Measurements from ENCODE around the gene AGO1. TPM values are rescaled to one million over a fixed set of nuclear protein-coding genes. Genes with fewer than 3 reads are reported as not detected.
A peak's percentile ranks its signal among the peaks of the same experiment; 100 is the strongest.

Gene AGO1
- total RNA-seq = 21.9 and 24.1 TPM in 2 replicates

DNA sequence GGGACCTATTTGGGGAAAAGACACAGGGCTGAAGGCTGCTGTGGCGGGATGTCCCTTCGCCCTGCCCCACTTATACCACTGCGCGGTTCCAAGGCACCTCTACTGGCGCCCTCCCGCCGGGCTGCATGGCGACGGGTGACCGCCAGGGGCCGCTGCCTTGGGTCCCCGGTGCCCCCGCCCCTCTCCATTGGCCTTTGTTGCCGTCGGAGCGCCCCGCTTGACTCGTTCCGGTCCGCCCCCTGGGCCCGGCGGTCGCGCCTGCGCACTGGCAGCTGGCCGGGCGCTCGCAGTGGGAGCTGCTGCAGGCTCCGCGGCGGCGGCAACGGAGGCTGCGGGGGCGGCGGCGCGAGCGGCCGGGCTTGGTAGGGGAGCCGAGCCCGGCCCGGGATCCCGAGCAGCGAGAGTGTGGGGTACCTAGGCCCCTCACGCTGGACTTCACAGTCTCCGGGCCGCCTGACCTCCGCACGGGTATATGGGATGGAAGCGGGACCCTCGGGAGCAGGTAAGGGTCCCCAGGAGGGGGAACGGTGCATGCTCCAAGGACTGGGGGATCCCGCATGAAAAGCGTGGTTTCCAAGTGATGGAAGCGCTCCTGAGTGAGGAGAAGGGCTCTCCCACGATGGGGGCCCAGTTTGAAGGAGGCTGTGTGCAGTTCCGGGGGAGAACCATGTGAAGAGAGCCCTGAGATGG lies at the start of gene AGO1:
Gene AGO1 (plus strand): TSS at position 265 of the 690 bp plus-strand sequence. CDS start 213 bp downstream, at position 478.
- no peaks in the 10 kb centered on the region for H3K36me3 ChIP-seq (ENCODE audit: control insufficient read depth, insufficient read depth, low read length)
- peak within 1 kb of the TSS; percentile 90 for H3K4me3 ChIP-seq (ENCODE audit: low read depth, low read length)
- TF ChIP-seq, protein P1, sequence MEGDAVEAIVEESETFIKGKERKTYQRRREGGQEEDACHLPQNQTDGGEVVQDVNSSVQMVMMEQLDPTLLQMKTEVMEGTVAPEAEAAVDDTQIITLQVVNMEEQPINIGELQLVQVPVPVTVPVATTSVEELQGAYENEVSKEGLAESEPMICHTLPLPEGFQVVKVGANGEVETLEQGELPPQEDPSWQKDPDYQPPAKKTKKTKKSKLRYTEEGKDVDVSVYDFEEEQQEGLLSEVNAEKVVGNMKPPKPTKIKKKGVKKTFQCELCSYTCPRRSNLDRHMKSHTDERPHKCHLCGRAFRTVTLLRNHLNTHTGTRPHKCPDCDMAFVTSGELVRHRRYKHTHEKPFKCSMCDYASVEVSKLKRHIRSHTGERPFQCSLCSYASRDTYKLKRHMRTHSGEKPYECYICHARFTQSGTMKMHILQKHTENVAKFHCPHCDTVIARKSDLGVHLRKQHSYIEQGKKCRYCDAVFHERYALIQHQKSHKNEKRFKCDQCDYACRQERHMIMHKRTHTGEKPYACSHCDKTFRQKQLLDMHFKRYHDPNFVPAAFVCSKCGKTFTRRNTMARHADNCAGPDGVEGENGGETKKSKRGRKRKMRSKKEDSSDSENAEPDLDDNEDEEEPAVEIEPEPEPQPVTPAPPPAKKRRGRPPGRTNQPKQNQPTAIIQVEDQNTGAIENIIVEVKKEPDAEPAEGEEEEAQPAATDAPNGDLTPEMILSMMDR (IDR thresholded peaks at IDR 0.05; ENCODE audit: insufficient read depth, low read length, poor library complexity, severe bottlenecking) = peak; percentile 86
- peak; percentile 47 for DNase-seq (ENCODE audit: low read depth)
- H3K27me3 ChIP-seq (ENCODE audit: control insufficient read depth, insufficient read depth, low read length) = no peaks in the 10 kb centered on the region

DNA sequence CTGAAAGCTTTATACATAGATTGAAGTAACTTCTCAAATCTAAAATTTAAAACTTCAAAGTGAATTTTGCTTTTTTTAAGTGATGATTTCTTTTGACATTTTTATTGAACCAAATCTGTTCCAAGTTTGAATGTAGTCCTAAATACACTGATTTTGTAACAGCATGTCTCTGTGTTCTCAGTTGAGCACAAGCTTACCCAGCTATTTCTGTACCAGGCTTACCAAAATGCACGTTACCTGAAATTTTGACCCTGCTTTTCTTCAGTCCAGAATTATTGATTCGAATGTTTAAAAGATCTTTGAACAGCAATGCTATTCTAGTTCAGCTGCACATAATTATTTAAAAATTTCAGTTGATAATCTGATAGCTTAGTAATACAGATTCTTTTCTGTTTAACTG lies 49.6 kb upstream of the AGO1 start:
- DNase-seq (ENCODE audit: low read depth) = no peak

DNA sequence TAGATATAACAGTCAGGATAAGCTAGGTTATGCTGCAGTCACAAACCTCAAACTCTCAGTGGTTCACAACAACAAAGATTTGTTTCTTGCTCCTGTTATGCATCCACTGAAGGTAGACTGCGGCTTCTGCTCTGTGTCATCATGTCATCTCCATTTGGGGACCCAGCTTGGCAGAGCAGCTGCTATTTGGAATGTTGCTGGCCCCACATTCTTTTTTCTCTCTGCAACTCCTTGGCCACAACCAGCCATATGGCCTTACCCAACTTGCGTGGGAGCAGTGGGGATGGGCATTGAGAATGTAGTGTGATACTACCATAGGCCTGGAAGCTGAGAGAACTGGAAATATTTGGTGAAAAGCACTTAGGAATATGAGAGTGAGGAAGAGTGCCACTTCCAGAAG lies 48.8 kb upstream of the AGO1 start:
- H3K36me3 ChIP-seq (ENCODE audit: control insufficient read depth, insufficient read depth, low read length) = no peaks in the 10 kb centered on the region
- no peak overlapping the region for H3K4me3 ChIP-seq (ENCODE audit: low read depth, low read length)
- H3K27me3 ChIP-seq (ENCODE audit: control insufficient read depth, insufficient read depth, low read length) = no peaks in the 10 kb centered on the region
- no peak for DNase-seq (ENCODE audit: low read depth)
- TF ChIP-seq, protein P1 (IDR thresholded peaks at IDR 0.05; ENCODE audit: insufficient read depth, low read length, poor library complexity, severe bottlenecking) = no peak

More for the DNA sequence above, 49.6 kb upstream of the AGO1 start:
- Histone ChIP-seq H3K27me3 (ENCODE audit: control insufficient read depth, insufficient read depth, low read length) (no peaks in the 10 kb centered on the region), H3K36me3 (ENCODE audit: control insufficient read depth, insufficient read depth, low read length) (no peaks in the 10 kb centered on the region), H3K4me3 (ENCODE audit: low read depth, low read length) (no peak overlapping the region)
- TF ChIP-seq, protein P1 (IDR thresholded peaks at IDR 0.05; ENCODE audit: insufficient read depth, low read length, poor library complexity, severe bottlenecking) = no peak

DNA sequence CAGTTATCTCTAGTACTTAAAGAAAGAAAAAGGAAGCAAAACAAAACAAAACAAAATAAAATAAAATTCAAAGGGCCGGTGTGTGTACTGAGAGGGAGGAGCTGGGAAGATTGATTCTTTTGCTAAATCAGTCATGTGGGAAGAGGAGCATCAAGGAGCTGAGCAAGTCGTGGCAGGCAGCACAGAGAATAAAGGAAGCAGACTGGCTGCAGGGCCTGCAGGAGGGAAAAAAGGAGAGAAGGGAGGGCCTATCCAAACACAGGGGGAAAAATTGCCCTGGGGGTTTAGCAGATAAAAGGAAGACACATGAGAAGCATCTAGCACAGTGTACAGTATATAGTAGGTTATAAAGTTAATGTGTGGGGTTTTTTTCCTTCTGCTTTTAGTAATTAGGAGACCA lies 47.6 kb upstream of the AGO1 start:
- no peak for DNase-seq (ENCODE audit: low read depth)
- TF ChIP-seq, protein P1 (IDR thresholded peaks at IDR 0.05; ENCODE audit: insufficient read depth, low read length, poor library complexity, severe bottlenecking) = no peak
- Histone ChIP-seq H3K4me3 (ENCODE audit: low read depth, low read length) (no peak overlapping the region), H3K27me3 (ENCODE audit: control insufficient read depth, insufficient read depth, low read length) (no peaks in the 10 kb centered on the region), H3K36me3 (ENCODE audit: control insufficient read depth, insufficient read depth, low read length) (no peaks in the 10 kb centered on the region)

DNA sequence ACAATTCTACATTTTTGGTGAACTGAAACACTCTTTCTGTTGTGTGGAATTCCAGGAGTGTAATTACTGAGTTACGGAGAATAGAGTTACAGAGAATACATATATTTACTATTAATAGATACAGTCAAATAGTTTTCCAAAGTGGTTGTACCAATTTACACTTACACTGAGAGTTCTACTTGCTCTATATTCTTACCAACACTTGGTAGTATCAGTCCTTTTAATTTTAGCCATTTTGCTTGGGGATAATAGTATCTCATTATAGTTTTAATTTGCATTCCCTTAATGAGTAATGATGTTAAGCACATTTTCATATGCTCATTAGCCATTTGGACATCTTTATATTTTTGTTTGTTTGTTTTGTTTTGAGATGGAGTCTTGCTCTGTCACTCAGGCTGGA lies 46.3 kb upstream of the AGO1 start:
- TF ChIP-seq, protein P1 (IDR thresholded peaks at IDR 0.05; ENCODE audit: insufficient read depth, low read length, poor library complexity, severe bottlenecking) = no peak
- Histone ChIP-seq H3K4me3 (ENCODE audit: low read depth, low read length) (no peak overlapping the region), H3K36me3 (ENCODE audit: control insufficient read depth, insufficient read depth, low read length) (no peaks in the 10 kb centered on the region), H3K27me3 (ENCODE audit: control insufficient read depth, insufficient read depth, low read length) (no peaks in the 10 kb centered on the region)
- DNase-seq (ENCODE audit: low read depth) = no peak

Data from kidney epithelial cell (primary cell).